OCI-LY7 (cell line): Measurements from ENCODE around the gene ITGA5. TPM values are rescaled to one million over a fixed set of nuclear protein-coding genes. Genes with fewer than 3 reads are reported as not detected.
"Not testable (repeated sequence)": the region's sequence is repeated elsewhere in the genome, so short reads cannot be mapped to it uniquely, and the experiment has no call there.

Experiments used
- BruUV-seq: library from RNA; stranded (reverse); fragments of 400-500 nt; replicated peaks from 2 replicates; lab custom pipeline; 2021; lab: Mats Ljungman, UMichigan
- CTCF ChIA-PET: fragments of 300-600 bp; sonication (Branson Sonifier 250); formaldehyde crosslinking; loops from one replicate; lab custom pipeline; 2022; ENCODE audit warnings: antibody characterized with exemption; ENCODE audit not compliant: unreplicated experiment; lab: Charles Lee
- POLR2A ChIA-PET: fragments of 300-600 bp; sonication (Branson Sonifier 250); formaldehyde crosslinking; loops from one replicate; lab custom pipeline; 2022; ENCODE audit warnings: antibody characterized with exemption; lab: Charles Lee
- DNase-seq: peaks from one replicate; pipeline ENCODE4 v3.0.0-alpha.2; 2015; ENCODE audit warnings: low spot score
- H2AFZ ChIP-seq: fragments of 200-600 bp; sonication (generic), shearing (Covaris generic); 2 replicates; pipeline ENCODE4 v1.6.1; 2014; ENCODE audit warnings: mild to moderate bottlenecking, antibody characterized with exemption, low read length, moderate library complexity
- H3K27ac ChIP-seq: fragments of 200-600 bp; sonication (generic); 2 replicates; pipeline ENCODE4 v1.5.1; 2014; ENCODE audit warnings: mixed run types, low read depth, mild to moderate bottlenecking, moderate library complexity, low read length, inconsistent platforms; ENCODE audit not compliant: poor library complexity, severe bottlenecking
- H3K36me3 ChIP-seq: fragments of 200-600 bp; sonication (generic); 2 replicates; pipeline ENCODE4 v1.6.1; 2014; ENCODE audit warnings: mild to moderate bottlenecking, antibody characterized with exemption, low read length, moderate library complexity, mixed read lengths; ENCODE audit not compliant: insufficient read depth
- H3K4me1 ChIP-seq: fragments of 200-600 bp; sonication (generic); 2 replicates; pipeline ENCODE4 v1.5.1; 2014; ENCODE audit warnings: mild to moderate bottlenecking, low read length; ENCODE audit not compliant: insufficient read depth, poor library complexity, severe bottlenecking
- H3K4me2 ChIP-seq: fragments of 200-600 bp; sonication (generic); 2 replicates; pipeline ENCODE4 v1.6.1; 2014; ENCODE audit warnings: mild to moderate bottlenecking, low read length
- H3K4me3 ChIP-seq: fragments of 200-600 bp; sonication (generic); 2 replicates; pipeline ENCODE4 v1.5.1; 2014; ENCODE audit warnings: mild to moderate bottlenecking, low read depth, low read length; ENCODE audit not compliant: poor library complexity, severe bottlenecking
- H3K79me2 ChIP-seq: fragments of 200-600 bp; sonication (generic); 2 replicates; pipeline ENCODE4 v1.6.1; 2016; ENCODE audit warnings: low read depth, mild to moderate bottlenecking, low read length, moderate library complexity, mixed read lengths; ENCODE audit not compliant: insufficient read depth
- H3K9me2 ChIP-seq: fragments of 200-600 bp; sonication (generic); 2 replicates; pipeline ENCODE4 v1.6.1; 2016; ENCODE audit warnings: mild to moderate bottlenecking, low read length, mixed read lengths; ENCODE audit not compliant: insufficient read depth
- H3K9me3 ChIP-seq: fragments of 200-600 bp; sonication (generic); 2 replicates; pipeline ENCODE4 v1.6.1; 2014; ENCODE audit warnings: mild to moderate bottlenecking, mixed run types, low read length, mixed read lengths
- H4K20me1 ChIP-seq: fragments of 200-600 bp; sonication (generic); 2 replicates; pipeline ENCODE4 v1.6.1; 2014; ENCODE audit warnings: mild to moderate bottlenecking, antibody characterized with exemption, low read length, moderate library complexity, mixed read lengths; ENCODE audit not compliant: insufficient read depth
- EZH2phosphoT487 ChIP-seq: fragments of 200-600 bp; sonication (generic); IDR thresholded peaks from 2 replicates; pipeline ENCODE4 v1.6.1; 2018; ENCODE audit warnings: low read depth, borderline replicate concordance, mild to moderate bottlenecking, mixed run types, antibody characterized with exemption, low read length, moderate library complexity, mixed read lengths
- intact Hi-C: fragments of 100-400 bp; cut with micrococcal nuclease; formaldehyde crosslinking; loops from one replicate; pipeline ENCODE4 v1.10.0; 2022; ENCODE audit not compliant: unreplicated experiment
- total RNA-seq, 2 experiments: library from RNA; depleted of rRNA in 1 of 2; stranded (reverse); fragments of >200 nt in 1 of 2; shearing (Covaris generic) in 1 of 2; gene quantifications; 2 replicates each; pipeline ENCODE4 v1.2.3, GENCODE V29; 2014 to 2022
- TF ChIP-seq, protein P1 (sequence below): fragments of 200-600 bp; sonication (generic); conservative IDR thresholded peaks from 2 replicates; pipeline ENCODE4 v1.5.1; 2014; ENCODE audit warnings: mild to moderate bottlenecking, antibody characterized with exemption, low read length, moderate library complexity, mixed read lengths

The ITGA5 gene
- total RNA-seq, 2 experiments from 2014 or later: 0.06 to 0.34 TPM

DNA sequence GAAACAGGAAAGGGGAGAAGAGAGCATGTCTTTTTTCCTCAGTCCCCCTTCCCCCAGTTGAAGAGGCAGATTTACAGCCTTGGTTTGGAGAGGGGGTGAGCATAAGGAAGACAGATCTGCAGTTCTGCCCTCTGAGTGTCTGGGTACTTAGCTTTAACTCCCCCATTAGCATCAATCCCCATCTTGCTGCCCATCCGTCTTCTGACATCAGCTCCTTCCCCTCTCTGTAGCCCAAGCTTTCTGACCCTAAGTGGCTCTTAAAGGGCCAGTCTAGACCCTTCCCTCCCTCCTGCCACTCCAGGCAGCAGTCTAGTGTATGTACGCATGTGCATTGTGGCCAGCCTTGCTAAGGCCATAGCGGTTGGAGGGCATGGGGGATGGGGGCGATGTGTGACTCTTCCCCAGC, 62.1 kb downstream of the ITGA5 start:
- Histone ChIP-seq H4K20me1 (no peaks in the 10 kb centered on the region), H3K36me3 (no peaks in the 10 kb centered on the region), H3K4me1 (peaks cover 35% of the 10 kb centered on the region), H2AFZ (no peak overlapping the region), H3K9me2 (no peaks in the 10 kb centered on the region), H3K9me3 (no peaks in the 10 kb centered on the region), H3K27ac (no peak overlapping the region), H3K4me2 (peak overlapping the region; percentile 99; the same call in 1 of the 2 replicates), H3K79me2 (no peaks in the 10 kb centered on the region), H3K4me3 (no peak overlapping the region)
- BruUV-seq: no TSS peak
- POLR2A ChIA-PET: interaction anchor here (1.1 to 1.3 kb wide), 2 partner anchors 36 to 139 kb away, joined by 3 to 4 read pairs; no protein-coding TSS in a partner anchor
- CTCF ChIA-PET: interaction anchor here (1.2 kb wide), 1 partner anchor 11 kb away, joined by 3 read pairs; no protein-coding TSS in a partner anchor
- intact Hi-C loops: loop anchor here (10.0 kb wide), 1 partner anchor 342 kb away; no protein-coding TSS in a partner anchor
- DNase-seq: no peak
- TF ChIP-seq EZH2phosphoT487: no peak

DNA sequence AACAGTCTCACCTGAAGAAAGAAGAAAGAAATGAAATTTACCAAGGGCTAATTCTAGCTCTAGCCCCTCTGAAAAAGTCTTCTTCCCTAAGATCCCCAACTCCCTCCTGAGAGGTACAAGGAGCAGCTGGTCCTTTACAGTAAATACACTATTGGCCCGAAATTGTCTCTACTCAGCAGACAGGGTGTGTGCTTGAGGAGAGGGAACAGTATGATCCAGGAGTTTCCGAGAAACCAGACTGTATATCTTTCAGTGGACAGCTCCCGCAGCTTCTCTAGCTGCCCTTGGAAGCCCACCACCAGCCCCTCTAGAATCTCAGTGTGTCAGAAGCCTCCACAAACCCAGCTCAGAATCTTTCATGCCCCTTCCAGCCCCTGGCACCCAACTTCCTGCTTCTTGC, 62.8 kb downstream of the ITGA5 start:
- Histone ChIP-seq H4K20me1 (no peaks in the 10 kb centered on the region), H3K9me2 (no peaks in the 10 kb centered on the region), H3K36me3 (peaks cover 6% of the 10 kb centered on the region; the same call in 1 of the 2 replicates), H3K9me3 (no peaks in the 10 kb centered on the region), H3K4me2 (no peak overlapping the region), H3K4me1 (peaks cover 35% of the 10 kb centered on the region), H3K27ac (no peak overlapping the region), H3K4me3 (no peak overlapping the region), H3K79me2 (no peaks in the 10 kb centered on the region), H2AFZ (no peak overlapping the region)
- no TSS peak for BruUV-seq
- intact Hi-C loops: loop anchor here (10.0 kb wide), 1 partner anchor 341 kb away; no protein-coding TSS in a partner anchor
- TF ChIP-seq, protein P1, sequence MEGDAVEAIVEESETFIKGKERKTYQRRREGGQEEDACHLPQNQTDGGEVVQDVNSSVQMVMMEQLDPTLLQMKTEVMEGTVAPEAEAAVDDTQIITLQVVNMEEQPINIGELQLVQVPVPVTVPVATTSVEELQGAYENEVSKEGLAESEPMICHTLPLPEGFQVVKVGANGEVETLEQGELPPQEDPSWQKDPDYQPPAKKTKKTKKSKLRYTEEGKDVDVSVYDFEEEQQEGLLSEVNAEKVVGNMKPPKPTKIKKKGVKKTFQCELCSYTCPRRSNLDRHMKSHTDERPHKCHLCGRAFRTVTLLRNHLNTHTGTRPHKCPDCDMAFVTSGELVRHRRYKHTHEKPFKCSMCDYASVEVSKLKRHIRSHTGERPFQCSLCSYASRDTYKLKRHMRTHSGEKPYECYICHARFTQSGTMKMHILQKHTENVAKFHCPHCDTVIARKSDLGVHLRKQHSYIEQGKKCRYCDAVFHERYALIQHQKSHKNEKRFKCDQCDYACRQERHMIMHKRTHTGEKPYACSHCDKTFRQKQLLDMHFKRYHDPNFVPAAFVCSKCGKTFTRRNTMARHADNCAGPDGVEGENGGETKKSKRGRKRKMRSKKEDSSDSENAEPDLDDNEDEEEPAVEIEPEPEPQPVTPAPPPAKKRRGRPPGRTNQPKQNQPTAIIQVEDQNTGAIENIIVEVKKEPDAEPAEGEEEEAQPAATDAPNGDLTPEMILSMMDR: no peak
- TF ChIP-seq EZH2phosphoT487: no peak
- ChIA-PET CTCF (no interaction called here), POLR2A (interaction anchor here (1.1 kb wide), 1 partner anchor 138 kb away, joined by 3 read pairs; no protein-coding TSS in a partner anchor)
- no peak for DNase-seq

DNA sequence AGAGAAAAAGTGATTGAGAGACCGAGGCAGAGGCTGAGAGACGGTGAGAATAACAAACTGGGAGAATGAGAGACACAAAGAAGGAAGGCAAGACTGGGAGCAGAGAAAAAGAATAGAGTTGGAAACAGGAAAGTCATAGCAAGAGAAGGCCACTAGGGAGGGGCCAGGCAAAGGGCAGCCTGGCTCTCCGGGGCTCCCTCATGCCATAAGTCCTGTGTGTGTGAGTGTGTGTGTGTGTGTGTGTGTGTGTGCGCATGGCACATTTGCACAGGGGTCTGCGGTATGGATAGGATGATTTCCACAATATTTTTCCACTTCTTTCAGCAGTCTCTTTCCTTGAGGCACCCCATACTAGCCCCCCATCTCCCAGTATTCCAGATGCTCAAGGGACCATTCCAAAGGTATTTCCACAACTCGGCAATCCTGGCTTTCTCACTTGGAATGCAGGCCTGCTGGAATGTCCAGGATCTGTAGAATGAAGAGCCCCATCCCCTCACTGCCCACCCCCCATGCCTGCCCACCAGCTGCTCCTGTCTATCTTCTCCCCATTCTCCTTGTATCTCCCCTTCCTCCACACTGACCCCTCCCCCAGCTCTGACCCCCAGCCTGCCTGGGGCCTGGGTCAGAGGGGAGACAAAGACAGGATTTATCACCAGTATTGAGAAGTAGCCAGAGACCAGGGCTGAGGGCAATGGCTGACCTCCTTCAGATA, 63.8 kb downstream of the ITGA5 start:
- BruUV-seq: no TSS peak
- no peaks in the 10 kb centered on the region for H3K9me3 ChIP-seq
- no peaks in the 10 kb centered on the region for H3K79me2 ChIP-seq
- peaks cover 16% of the 10 kb centered on the region; the same call in 1 of the 2 replicates for H3K36me3 ChIP-seq
- ChIA-PET CTCF (no interaction called here), POLR2A (no interaction called here)
- H3K4me2 ChIP-seq: no peak overlapping the region
- H3K9me2 ChIP-seq: no peaks in the 10 kb centered on the region
- H3K4me1 ChIP-seq: peaks cover 32% of the 10 kb centered on the region
- intact Hi-C loops: loop anchor here (10.0 kb wide), 1 partner anchor 340 kb away; no protein-coding TSS in a partner anchor
- TF ChIP-seq, protein P1: no peak
- no peak for TF ChIP-seq EZH2phosphoT487
- no peak overlapping the region for H3K4me3 ChIP-seq
- DNase-seq: no peak
- H4K20me1 ChIP-seq: no peaks in the 10 kb centered on the region
- H2AFZ ChIP-seq: no peak overlapping the region
- no peak overlapping the region for H3K27ac ChIP-seq

DNA sequence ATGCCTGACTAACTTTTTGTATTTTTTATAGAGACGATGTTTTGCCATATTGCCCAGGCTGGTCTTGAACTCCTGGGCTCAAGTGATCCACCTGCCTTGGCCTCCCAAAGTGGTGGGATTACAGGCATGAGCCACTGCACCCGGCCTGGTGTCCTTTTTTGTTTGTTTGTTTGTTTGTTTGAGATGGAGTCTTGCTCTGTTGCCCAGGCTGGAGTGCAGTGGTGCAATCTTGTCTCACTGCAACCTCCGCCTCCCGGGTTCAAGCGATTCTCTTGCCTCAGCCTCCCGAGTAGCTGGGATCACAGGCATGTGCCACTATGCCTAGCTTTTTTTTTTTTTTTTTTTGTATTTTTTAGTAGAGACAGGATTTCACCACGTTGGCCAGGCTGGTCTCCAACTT, 64.8 kb downstream of the ITGA5 start:
- H3K36me3 ChIP-seq: peaks cover 26% of the 10 kb centered on the region; the same call in 1 of the 2 replicates
- H3K9me2 ChIP-seq, H3K27ac ChIP-seq, H3K9me3 ChIP-seq, H3K4me2 ChIP-seq, BruUV-seq, DNase-seq, POLR2A ChIA-PET, H2AFZ ChIP-seq, H3K4me3 ChIP-seq, CTCF ChIA-PET, H3K79me2 ChIP-seq, H4K20me1 ChIP-seq: not testable (repeated sequence)
- peaks cover 26% of the 10 kb centered on the region for H3K4me1 ChIP-seq
- intact Hi-C loops: loop anchor here (10.0 kb wide), 1 partner anchor 339 kb away; no protein-coding TSS in a partner anchor
